ENCODE data around the gene SYNE2. TPM values are rescaled to one million over a fixed set of nuclear protein-coding genes. Genes with fewer than 3 reads are reported as not detected.

Gene SYNE2
- total RNA-seq, 1 experiment from 2014 or later, result 71.1 TPM

DNA sequence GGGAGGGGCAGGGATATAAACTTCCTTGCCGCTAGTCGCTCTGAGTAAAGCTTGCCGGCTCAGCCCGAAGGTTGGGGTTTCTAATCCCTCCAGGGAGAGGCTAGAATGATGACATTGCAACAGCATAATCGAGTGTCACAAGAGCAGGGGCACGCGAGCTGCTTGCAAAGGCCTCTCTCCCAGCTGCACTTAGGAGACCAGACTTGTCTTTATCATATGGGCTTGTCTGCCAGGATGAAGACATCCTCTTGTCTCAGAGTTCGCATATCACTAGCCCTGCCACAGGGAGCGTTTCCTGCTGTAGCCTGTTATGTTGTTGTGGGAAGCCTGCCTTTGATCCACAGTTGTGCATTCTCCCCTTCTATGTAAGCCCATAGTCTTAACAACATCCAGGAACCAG is 261.4 kb downstream of the SYNE2 start:
- TF ChIP-seq TEAD1 (CRISPR knock-in tag; IDR thresholded peaks at IDR 0.05) (no peak), ZNF425 (CRISPR knock-in tag; conservative IDR thresholded peaks at IDR 0.05) (no peak), SMAD3 (CRISPR knock-in tag; IDR thresholded peaks at IDR 0.05; ENCODE audit: borderline replicate concordance) (no peak)
- TF ChIP-seq, protein P1, sequence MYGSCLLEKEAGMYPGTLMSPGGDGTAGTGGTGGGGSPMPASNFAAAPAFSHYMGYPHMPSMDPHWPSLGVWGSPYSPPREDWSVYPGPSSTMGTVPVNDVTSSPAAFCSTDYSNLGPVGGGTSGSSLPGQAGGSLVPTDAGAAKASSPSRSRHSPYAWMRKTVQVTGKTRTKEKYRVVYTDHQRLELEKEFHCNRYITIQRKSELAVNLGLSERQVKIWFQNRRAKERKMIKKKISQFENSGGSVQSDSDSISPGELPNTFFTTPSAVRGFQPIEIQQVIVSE (CRISPR knock-in tag; IDR thresholded peaks at IDR 0.05; ENCODE audit: borderline replicate concordance), result no peak
- TF ChIP-seq, protein P2, sequence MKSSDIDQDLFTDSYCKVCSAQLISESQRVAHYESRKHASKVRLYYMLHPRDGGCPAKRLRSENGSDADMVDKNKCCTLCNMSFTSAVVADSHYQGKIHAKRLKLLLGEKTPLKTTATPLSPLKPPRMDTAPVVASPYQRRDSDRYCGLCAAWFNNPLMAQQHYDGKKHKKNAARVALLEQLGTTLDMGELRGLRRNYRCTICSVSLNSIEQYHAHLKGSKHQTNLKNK (CRISPR knock-in tag; IDR thresholded peaks at IDR 0.05), result no peak
- CTCF ChIA-PET, result interaction anchor here (0.7 to 2.5 kb wide), 4 partner anchors 24 to 54 kb away, joined by 3 to 9 read pairs (median 3); no protein-coding TSS in a partner anchor
- peaks cover 2% of the 10 kb centered on the region; the same call in 1 of the 2 replicates for H3K36me3 Mint-ChIP-seq
- DNase-seq (ENCODE audit: low spot score), result no peak
- peak; percentile 82 for ATAC-seq
- POLR2A ChIA-PET, result interaction anchor here (0.6 kb wide), 1 partner anchor 114 kb away, joined by 3 read pairs; no protein-coding TSS in a partner anchor
- no peaks in the 10 kb centered on the region for H3K27me3 Mint-ChIP-seq (ENCODE audit: low read depth)
- no peaks in the 10 kb centered on the region for H3K9me3 Mint-ChIP-seq
- H3K4me3 Mint-ChIP-seq, result no peak overlapping the region
- H3K4me1 Mint-ChIP-seq, result peaks cover 17% of the 10 kb centered on the region
- peak overlapping the region; percentile 60 for H3K27ac Mint-ChIP-seq

DNA sequence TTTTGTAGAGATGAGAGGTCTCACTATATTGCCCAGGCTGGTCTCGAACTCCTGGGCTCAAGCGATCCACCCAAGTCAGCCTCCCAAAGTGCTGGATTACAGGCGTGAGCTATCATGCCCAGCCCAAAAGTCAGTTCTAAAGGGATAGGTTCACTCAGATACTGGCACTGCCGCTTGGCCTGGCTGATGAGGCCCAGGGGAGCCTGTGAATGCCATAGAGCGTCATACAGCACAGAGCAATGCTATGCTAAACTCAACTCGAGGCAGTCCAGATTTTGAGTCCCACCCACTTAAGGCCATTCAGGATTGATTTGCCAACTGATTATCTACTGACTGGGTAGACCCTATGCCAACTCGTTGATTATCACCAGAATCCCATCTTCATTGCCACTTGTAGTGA is 262.0 kb downstream of the SYNE2 start:
- no peaks in the 10 kb centered on the region for H3K27me3 Mint-ChIP-seq (ENCODE audit: low read depth)
- no peak for ATAC-seq
- TF ChIP-seq, protein P3, sequence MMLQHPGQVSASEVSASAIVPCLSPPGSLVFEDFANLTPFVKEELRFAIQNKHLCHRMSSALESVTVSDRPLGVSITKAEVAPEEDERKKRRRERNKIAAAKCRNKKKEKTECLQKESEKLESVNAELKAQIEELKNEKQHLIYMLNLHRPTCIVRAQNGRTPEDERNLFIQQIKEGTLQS (CRISPR knock-in tag; conservative IDR thresholded peaks at IDR 0.05), result no peak
- TF ChIP-seq CBFB (CRISPR knock-in tag; IDR thresholded peaks at IDR 0.05; ENCODE audit: low read depth) (no peak), NFYB (CRISPR knock-in tag; conservative IDR thresholded peaks at IDR 0.05; ENCODE audit: low read depth) (no peak), ZNF416 (CRISPR knock-in tag; IDR thresholded peaks at IDR 0.05) (no peak), ZBTB21 (CRISPR knock-in tag; IDR thresholded peaks at IDR 0.05; ENCODE audit: borderline replicate concordance) (no peak), EMX1 (CRISPR knock-in tag; IDR thresholded peaks at IDR 0.05) (no peak), ERG (CRISPR knock-in tag; IDR thresholded peaks at IDR 0.05) (no peak), FOXP1 (CRISPR knock-in tag; IDR thresholded peaks at IDR 0.05; ENCODE audit: borderline replicate concordance) (no peak), CTCF (IDR thresholded peaks at IDR 0.05) (no peak), ZNF423 (CRISPR knock-in tag; IDR thresholded peaks at IDR 0.05) (no peak), ARID4B (CRISPR knock-in tag; IDR thresholded peaks at IDR 0.05; ENCODE audit: borderline replicate concordance) (no peak)
- TF ChIP-seq, protein P4, sequence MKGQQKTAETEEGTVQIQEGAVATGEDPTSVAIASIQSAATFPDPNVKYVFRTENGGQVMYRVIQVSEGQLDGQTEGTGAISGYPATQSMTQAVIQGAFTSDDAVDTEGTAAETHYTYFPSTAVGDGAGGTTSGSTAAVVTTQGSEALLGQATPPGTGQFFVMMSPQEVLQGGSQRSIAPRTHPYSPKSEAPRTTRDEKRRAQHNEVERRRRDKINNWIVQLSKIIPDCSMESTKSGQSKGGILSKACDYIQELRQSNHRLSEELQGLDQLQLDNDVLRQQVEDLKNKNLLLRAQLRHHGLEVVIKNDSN (CRISPR knock-in tag; IDR thresholded peaks at IDR 0.05), result no peak
- TF ChIP-seq, protein P5, sequence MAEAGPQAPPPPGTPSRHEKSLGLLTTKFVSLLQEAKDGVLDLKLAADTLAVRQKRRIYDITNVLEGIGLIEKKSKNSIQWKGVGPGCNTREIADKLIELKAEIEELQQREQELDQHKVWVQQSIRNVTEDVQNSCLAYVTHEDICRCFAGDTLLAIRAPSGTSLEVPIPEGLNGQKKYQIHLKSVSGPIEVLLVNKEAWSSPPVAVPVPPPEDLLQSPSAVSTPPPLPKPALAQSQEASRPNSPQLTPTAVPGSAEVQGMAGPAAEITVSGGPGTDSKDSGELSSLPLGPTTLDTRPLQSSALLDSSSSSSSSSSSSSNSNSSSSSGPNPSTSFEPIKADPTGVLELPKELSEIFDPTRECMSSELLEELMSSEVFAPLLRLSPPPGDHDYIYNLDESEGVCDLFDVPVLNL (CRISPR knock-in tag; IDR thresholded peaks at IDR 0.05; ENCODE audit: borderline replicate concordance, low read depth), result no peak
- TF ChIP-seq, protein P6, sequence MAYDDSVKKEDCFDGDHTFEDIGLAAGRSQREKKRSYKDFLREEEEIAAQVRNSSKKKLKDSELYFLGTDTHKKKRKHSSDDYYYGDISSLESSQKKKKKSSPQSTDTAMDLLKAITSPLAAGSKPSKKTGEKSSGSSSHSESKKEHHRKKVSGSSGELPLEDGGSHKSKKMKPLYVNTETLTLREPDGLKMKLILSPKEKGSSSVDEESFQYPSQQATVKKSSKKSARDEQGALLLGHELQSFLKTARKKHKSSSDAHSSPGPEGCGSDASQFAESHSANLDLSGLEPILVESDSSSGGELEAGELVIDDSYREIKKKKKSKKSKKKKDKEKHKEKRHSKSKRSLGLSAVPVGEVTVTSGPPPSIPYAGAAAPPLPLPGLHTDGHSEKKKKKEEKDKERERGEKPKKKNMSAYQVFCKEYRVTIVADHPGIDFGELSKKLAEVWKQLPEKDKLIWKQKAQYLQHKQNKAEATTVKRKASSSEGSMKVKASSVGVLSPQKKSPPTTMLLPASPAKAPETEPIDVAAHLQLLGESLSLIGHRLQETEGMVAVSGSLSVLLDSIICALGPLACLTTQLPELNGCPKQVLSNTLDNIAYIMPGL (CRISPR knock-in tag; IDR thresholded peaks at IDR 0.05), result no peak

More for the DNA sequence above, 262.0 kb downstream of the SYNE2 start:
- H3K36me3 Mint-ChIP-seq, result peaks cover 7% of the 10 kb centered on the region
- H3K4me1 Mint-ChIP-seq, result peaks cover 17% of the 10 kb centered on the region
- peak overlapping the region; percentile 77; the same call in 1 of the 2 replicates for H3K27ac Mint-ChIP-seq
- ChIA-PET POLR2A (interaction anchor here (0.6 kb wide), 1 partner anchor 115 kb away, joined by 3 read pairs; no protein-coding TSS in a partner anchor), CTCF (interaction anchor here (1.1 to 2.5 kb wide), 3 partner anchors 36 to 54 kb away, joined by 3 to 9 read pairs (median 3); no protein-coding TSS in a partner anchor)
- no peak overlapping the region for H3K4me3 Mint-ChIP-seq
- no peak for DNase-seq (ENCODE audit: low spot score)
- H3K9me3 Mint-ChIP-seq, result no peaks in the 10 kb centered on the region
